RCC 7860 (cell line): Measurements from ENCODE around the gene RAB7B.

Experiments
- DNase-seq: peaks from one replicate; pipeline ENCODE4 v3.0.0-alpha.2; 2015; ENCODE audit warnings: low spot score
- FAIRE-seq: peaks from 2 replicates; lab custom pipeline; 2012; peaks lifted over from hg19 to GRCh38; lab: Jason Lieb, UNC

The RAB7B gene

DNA sequence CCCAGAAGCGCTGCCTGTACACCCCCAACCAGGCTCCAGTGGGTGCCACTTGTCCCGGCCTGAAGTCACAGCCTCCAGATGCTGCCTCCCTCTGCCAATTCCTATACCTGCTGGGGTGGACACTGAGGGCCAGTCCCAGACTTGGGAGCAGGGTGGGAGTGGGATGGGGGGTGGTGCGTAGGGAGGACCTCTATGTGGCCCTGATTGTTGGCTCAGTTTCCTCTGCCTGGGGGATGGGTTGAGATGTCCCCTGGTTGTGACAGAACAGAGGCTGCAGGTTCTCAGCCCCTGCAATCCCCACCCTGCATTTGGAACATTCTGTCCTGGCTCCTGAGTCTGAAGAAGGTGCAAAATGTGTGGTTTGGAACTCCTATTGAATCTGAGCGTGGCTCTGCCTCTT lies 27.2 kb downstream of the RAB7B start:
- no peak for FAIRE-seq

DNA sequence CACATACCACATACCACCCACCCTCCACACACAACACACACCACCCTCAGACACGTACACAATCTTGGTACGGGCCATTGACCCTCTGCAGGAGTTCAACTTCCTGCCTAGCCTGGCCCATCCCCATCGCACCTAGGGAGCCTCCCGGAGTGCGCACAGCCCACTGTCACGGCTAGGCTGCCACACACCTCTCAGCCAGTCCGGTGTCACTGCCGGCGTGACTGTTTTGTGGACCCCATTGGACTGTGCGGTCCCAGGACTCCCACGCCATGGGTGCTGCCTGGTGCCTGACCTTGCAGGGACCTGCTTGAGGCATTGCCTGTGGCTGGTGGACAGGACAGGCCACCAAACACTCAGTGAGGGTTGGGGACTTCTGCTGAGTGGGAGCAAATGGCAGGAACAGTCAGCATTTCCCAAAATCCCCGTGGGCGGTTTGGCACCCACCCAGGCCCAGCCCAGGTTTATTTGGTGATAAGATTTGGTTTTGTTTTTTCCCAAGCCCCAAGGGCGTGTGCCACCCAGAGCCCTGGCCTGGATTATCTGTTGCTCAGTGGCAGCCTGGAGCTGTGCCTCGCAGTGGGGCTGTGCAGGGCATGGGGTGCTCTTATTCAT lies 27.7 kb downstream of the RAB7B start:
- no peak for DNase-seq
- FAIRE-seq, result no peak

More for the DNA sequence above, 27.2 kb downstream of the RAB7B start:
- no peak for DNase-seq

DNA sequence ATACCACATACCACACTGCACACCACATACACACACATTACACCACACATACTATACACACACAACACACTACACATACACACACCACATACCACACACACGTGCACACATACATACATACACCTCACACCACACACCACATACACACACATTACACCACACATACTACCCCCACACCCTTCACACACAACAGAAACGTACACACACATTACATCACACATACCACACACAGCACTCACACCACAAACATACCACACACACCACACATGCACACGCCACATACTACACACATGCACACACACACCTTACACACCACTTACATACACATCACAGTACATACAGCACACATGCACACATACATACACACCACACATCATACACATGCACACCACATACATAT lies 28.5 kb downstream of the RAB7B start:
- DNase-seq (no peak), FAIRE-seq (no peak)

DNA sequence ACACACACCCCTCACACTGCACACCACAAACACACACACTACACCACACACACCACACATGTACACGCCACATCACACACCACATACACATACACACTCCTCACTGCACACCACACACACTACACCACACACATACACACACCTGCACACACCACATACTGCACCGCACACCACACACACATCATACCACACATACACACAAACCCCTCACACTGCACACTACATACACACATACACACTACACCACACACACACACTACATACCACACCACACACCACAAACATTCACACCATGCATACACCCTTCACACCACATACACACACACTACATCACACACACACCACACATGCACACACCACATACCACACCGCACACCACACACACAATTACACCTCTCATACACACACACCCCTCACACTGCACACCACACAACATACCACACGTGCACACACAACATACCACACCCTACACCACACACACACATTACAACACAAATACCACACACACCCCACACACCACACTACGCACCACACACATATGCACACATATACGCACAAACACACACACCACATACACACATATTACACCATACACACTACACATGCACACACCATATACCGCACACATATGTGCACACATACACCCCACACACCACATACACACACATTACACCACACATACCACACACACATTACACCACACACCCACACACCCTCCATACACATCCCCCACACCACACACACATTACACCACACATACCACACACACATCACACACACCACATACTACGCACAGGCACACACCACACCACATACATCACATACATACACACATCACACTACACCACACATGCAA lies 29.6 kb downstream of the RAB7B start:
- FAIRE-seq (no peak), DNase-seq (no peak)

DNA sequence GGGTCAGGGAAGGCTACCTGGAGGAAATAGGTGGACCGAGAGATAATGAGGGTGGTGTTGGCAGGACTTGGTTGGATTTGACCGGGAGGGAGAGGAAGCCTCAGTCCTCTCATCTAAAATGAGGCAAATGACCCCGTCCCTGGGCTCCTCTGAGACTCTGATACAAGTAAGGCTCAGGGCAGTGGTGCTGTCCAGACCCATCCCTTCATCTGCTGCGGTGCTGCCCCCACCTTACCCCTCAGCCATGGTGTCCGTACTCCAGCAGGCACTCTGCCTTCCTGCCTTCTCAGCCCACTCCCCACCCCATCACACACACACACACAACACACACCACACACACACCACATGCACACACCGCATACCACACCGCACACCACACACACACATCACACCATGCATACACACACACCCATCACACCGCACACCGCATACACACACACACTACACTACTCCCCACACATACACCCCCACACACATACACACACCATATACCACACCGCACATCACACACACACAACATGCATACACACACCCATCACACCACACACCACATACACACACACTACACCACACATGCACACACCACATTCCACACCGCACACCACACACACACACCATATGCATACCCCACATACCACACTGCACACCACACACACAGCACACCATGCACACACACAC lies 30.6 kb downstream of the RAB7B start:
- no peak for FAIRE-seq
- no peak for DNase-seq

DNA sequence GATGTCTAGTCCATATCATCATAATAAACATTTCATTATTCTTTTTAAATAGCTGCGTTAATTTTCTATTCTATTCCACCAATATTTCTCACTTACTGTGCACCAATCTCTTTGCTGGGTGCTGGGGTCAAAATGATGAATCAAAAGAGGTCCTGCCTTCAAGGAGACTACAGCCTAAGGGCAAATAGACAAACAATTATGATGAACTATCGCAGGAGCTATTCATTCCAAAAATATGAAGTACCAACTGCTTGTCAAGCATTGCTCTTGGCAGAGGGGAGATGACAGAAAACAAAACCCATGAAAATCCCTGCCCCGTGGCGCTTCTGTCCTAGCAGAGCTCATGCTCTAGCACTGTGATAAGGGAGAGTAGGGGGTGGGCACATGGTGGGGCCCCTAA lies 31.1 kb downstream of the RAB7B start:
- DNase-seq (no peak), FAIRE-seq (no peak)

DNA sequence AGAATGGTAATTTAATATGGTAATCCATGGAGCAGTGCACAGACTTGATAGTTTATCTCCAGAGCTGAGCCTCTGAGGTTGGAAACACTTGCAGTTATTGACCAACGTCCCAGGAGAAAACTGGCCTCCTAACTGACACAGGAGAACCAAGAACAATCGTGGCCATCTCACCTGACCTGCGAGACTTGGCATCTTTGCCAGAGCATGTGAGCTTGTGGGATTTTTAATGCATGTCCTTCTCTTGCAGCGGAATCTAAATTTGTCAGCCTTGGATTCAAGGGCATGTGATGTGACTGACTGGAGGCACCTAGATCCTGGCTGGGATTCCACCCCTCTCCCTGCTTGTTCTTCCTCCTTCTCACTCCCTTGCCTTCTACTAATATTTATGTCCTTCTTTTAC lies 32.1 kb downstream of the RAB7B start:
- no peak for DNase-seq
- FAIRE-seq, result no peak

DNA sequence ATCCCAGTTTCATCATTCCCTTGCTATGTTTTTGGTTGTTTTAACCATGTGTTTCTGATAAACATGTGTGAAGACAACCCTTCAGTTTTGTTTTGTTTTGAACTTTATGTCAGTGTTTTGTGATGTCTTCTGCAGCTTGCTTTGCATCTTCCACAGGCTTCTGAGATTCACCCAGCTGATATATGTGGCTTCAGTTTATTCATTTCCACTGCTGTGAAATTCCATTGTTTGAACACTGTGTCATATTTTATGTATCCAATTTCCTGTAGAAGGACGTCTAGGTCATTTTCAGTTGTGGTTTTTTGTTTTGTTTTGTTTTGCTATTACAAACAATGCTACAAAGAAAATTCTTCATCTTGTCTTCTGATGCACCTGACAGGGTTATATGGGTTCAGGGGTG lies 32.7 kb downstream of the RAB7B start:
- DNase-seq (no peak), FAIRE-seq (no peak)

DNA sequence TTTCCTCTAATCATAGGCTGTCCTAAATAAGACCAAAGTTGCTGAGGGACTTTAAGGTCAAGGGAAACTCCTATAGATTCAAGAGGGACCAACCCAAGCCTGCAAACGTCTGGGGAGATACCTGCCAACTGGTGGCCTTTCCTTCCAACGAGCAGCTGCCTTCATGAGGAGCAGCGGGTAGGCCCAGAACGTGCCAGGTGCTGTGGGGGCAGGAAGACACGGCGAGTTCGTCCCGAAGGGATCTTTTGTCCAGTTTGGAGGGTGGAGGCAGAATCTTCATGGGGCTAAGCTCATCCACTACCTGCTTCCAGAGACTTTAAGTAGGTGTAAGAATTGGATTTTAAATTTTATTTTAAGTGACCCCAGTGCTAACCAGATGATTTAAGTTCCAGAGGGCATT lies 34.0 kb downstream of the RAB7B start:
- DNase-seq, result no peak
- FAIRE-seq, result no peak

DNA sequence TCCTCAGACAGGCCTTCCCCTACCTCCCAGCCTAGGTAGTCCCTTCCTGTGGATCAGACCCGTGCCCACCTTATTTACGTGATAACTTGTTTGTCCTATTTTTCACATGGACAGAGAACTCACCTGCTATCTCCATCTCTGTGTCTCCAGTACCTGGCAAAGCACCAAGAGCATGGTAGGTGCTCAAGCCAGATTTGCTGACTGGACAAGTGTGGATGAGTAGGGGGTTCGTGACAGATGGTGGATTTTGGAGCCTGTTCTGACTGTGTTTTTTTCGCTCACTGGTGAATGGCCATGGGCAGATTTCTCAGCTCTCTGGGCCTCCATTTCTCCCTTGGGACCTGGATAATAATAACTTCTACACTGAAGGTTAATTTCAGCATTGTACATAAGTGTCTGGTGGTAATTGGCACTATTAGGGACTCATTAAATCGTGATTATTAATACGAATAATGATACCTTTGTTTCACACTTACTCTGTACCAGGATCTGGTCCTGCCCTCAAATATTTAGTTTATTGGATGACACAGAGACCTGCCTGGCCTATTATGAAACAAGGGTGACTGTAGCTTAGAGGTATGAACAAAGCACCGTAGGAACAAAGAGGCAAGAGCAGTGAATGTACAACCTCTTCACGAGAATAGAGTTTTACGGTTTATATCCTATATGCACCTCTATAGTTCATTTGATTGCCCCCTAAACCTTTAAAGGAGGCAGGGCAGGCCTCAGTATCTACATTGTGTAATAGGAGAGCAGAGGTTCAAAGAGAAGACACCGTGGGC lies 35.5 kb downstream of the RAB7B start:
- no peak for FAIRE-seq
- no peak for DNase-seq

DNA sequence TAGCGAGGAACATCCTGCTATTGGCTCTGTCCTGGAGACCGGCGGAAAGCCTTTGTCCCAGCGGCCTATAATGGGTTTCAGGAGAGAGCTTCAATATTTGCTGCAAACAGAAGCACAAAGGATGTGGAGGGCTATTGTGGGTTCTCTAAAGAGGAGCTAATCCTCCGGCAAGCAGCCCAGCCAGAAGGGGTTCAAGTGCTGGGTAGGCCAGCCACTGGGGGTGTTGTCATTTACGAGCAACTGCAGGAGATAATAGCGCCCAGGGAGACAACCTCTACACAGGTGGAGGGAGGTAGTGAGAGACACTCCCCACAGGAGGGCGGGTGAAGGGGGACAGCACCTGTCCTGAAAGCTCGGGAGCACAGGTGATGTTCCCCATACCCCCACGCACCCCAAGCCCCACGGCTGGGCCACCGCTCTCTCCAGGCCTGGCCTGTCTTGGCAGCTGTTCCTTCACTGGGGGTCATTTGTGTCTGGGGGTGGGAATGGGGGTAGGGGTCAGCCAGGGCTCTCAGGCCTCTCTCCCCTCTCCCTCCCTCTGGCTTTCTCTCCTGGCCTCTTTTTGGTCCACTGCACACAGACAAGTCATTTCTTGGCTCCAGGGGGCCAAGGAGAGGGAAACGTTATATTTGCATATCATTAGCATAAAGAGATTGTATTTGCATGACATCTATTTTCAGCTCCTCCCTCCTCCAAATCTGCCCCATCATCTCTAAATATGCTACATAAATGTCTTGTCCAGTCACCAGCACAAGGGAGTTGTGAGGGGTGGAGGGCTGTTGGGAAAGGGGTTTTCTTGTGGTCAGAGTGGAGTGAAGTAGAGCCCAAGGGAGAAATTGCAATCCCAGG lies 37.9 kb downstream of the RAB7B start:
- no peak for FAIRE-seq
- no peak for DNase-seq

DNA sequence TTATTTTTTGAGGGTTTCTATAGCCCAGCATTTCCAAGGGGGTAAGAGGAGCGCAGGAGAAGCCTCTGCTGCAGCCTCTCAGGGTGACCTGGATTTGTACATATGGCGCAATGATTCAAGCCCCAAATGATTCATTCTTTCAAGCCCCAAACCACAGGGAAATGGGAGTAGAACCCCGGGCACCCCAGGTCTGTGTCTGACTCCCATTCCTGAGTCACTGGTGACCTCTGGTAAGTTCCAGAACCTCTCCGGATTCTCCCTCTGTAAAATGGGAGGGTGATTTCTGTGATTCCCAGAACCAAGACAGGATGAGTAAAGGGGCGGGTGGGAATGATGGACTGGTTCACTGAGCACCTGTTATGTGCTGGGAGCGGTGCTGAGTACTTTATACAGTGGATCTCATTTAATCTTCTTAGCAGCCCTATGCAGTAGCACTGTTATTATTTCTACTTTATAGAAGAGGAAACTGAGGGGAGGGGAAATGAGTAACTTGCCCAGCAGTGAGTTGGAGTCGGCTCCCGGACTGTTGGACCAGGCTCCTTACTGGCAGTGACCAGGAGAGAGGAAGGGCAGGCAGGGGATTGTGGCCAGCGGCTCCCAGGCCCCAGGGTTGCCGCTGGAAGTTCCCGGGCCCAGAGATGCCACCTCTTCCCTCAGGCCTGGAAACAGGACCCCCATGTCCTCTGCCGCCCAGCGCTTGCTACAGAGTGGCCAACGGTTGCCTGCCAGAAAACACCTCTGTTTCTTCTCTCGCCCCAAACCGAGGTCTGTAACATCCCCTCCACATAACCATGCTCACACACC lies 39.6 kb downstream of the RAB7B start:
- peak; percentile 99 for DNase-seq
- FAIRE-seq, result no peak

DNA sequence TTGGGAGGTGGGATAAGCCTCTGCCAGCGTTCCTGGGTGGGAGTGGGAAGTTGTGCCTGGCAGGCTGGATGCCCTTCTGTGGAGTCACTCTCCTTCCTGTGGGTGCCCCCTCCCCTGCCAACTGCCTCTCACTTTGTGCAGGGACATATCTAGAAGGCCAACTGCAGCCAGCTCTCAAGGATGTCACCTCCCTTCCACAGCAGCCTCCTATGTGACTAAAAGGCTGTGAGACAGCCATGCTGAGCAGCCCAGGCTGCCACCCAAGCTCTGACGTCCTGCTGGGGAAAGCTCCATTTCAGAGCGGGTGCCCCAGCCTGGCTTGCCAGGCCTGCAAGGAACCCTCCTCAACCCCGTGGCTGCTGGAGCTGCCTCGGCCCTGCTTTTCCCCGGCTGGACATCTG lies 40.4 kb downstream of the RAB7B start:
- no peak for FAIRE-seq
- DNase-seq, result peak; percentile 65

DNA sequence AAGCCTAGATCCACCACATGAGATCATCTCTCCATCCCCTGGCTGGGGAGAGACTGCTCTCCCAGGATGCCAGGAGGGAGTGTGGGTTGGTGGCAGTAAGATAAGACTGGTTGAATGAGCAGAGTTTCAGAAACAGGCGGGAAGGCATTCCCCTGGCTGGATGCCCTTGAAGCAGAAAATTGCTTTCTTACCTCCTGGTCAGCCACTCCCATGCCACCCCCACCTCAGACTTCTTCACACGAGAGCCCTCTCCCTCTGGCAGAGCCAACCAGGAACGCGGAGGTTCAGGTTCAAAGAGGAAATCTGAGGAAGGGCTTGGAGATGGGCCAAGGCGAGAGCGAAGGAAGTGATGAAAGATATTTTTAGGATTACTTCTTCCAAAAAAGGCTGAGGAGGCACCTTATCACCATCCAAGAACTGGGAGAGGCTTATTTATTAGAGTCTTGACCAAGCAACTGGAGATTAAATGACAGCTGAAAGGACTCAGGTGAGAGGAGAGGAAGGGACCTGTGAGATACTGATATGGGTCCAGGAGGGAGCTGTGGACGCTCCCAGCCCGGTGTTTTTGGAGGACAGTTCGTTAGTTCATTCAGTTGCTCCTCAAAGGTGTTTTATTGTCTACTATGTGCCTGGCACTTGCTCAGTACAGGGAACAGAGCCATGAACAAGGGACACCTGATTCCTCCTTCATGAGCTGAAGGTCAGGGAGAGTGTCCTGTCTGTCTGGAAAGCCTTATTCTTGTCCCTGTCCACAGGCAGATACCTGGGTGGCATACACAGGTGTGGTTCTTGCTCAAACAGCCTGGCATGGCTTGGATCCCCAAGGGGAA lies 41.0 kb downstream of the RAB7B start:
- FAIRE-seq (no peak), DNase-seq (peak; percentile 99)

DNA sequence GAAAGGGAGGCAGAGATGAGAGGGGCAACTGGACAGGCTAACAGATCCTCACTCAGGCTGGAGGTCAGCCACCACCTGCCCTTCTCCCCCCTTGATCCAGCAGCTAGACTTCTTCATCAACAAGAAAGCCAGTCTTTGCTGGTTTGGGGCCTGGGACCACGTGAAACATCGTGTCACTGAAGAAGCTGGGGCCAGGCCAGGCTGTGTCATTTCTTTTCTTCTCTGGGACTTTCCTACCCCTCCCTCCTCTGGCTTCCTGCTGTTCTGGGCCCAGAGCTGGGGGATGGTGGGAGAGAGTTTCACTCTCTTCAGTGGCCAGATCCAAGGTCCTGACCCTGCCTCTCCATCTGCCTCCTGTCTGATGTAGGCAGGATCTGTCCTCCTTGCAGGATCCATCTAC lies 41.8 kb downstream of the RAB7B start:
- DNase-seq, result peak; percentile 90
- no peak for FAIRE-seq

DNA sequence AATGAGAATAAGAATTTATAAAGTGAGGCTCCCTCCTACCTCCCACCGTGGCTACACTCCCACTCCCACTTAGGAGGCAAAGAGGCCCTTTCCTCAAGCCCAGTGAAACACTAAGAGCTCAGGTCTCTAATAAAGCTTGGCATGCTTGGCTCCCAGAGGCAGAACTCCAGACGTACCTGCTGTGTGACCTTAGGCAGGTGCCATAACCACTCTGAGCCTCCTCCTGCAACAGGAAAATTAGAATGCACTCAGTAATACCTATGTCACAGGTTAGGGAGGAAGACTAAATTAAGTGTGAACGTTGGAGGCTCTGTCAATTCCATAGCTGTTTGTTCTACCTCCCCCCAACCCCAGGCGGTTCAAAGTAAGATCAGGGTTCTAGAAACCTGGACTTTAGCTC lies 43.4 kb downstream of the RAB7B start:
- FAIRE-seq (no peak), DNase-seq (no peak)

DNA sequence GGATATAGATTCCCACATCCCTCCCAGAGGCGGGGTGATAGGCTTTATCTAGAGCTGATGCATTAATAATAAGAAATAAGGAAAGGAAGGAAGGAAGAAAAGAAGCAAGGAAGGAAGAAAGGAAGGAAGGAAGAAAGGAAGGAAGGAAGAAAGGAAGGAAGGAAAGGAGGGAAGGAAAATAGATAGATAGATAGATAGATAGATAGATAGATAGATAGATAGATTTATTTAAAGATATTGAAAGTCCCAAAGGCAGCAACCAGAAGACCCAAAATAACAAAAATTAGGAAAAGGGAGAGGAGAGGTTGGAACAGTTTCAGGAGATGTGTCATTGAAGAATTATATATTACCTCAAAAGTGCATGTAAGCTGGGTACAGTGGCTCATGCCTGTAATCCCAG lies 47.7 kb downstream of the RAB7B start:
- DNase-seq, result no peak
- no peak for FAIRE-seq

DNA sequence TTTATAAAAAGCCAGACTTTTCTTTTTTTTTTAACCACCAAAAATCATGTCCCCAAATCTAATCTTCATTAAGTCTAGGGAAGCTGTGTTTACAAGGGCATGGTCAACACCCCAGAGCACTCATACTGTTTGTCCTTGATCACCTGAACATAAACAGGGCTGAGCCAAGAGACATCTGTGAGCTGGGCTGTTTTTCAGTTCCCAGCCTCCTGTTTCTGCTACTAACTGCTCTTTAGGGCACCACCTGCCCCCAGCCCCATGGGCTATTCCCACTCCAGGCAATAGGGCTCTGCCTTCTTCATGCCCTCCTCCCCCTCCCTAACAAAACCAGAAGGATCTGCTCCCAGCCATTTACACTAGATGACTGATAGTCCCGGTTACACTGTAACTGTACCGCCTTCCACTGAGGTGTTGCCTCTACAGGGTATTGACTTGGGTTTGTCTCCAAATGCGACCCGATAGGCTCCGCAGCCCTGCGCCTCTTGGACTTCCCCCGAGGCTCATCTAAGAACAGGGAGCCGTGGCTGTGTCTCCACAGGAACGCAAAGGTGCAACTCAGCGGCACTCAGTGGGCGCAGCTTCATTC lies 48.3 kb downstream of the RAB7B start:
- no peak for FAIRE-seq
- DNase-seq, result no peak
